Activated naive CD8-positive, alpha-beta T cell treated with anti-CD3 and anti-CD28 coated beads, Interleukin-2, amount 50 U/mL, for 24 hours (primary cell): ENCODE data around the gene CCL19.

Experiments used
- ATAC-seq: fragments of 150-1000 bp; cut with Tn5 transposase; one replicate; pipeline ENCODE4 v1.10.0; 2021
- DNase-seq: peaks from one replicate; pipeline ENCODE4 v3.0.0; 2021
- H3K27ac Mint-ChIP-seq: one replicate; pipeline ENCODE4 v1.8.0; 2021; ENCODE audit warnings: mild to moderate bottlenecking, mixed read lengths
- H3K27me3 Mint-ChIP-seq: one replicate; pipeline ENCODE4 v1.8.0; 2021; ENCODE audit warnings: mixed read lengths
- H3K36me3 Mint-ChIP-seq: one replicate; pipeline ENCODE4 v1.8.0; 2021; ENCODE audit warnings: low read depth, mixed read lengths
- H3K4me1 Mint-ChIP-seq: one replicate; pipeline ENCODE4 v1.8.0; 2021; ENCODE audit warnings: mixed read lengths
- H3K4me3 Mint-ChIP-seq: one replicate; pipeline ENCODE4 v1.8.0; 2021; ENCODE audit warnings: mild to moderate bottlenecking, moderate library complexity, mixed read lengths
- H3K9me3 Mint-ChIP-seq: one replicate; pipeline ENCODE4 v1.8.0; 2021; ENCODE audit warnings: mixed read lengths

CCL19 gene

DNA sequence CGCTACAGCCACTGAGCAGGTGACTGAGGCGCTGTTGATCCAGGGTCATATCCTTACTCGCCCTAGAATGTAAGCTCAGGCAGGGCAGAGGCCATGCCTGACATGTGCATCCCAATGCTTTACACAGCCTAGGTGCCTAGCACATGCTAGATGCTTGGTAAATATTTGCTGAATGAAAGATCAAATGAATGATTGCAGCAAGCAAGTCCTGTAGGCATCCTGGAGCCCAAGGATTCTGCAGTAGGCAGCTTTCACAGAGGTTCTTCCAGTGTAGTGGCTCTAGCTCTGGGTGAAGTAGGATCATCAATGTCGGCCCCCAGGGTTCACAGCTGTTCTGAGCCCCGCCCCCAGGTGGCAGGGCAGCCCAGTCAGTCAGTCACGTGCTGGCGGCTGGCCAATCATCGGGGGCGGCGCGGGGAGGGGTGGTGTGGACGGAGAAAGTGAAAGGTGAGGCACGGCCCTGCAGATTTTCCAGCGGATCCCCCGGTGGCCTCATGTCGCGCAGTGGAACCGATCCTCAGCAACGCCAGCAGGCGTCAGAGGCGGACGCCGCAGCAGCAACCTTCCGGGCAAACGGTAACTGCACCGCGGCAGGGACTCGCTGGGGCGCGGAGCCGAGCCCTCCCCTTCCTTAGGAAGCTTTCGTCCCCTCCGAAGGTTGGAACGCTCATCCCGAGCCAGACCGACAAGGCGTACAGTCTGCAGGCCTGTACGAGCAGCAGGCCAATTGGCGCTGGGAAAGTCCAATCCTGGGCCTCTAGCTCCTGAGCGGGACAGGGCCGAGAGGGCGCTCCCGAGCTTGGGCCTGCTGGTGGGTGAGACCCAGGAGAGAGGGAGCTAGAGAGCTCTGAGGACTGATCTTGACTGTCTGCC lies 44.6 kb downstream of the CCL19 start, which contains the start of gene GALT:
Gene GALT (plus strand): TSS at position 465 of the 873 bp plus-strand sequence. CDS start 30 bp downstream, at position 495.
- no peaks in the 10 kb centered on the region for H3K9me3 Mint-ChIP-seq
- DNase-seq (peak; percentile 99), ATAC-seq (peak; percentile 82)
- no peaks in the 10 kb centered on the region for H3K27me3 Mint-ChIP-seq
- peak within 1 kb of the TSS; percentile 89 for H3K27ac Mint-ChIP-seq
- H3K36me3 Mint-ChIP-seq: peaks cover 17% of the 10 kb centered on the region
- H3K4me3 Mint-ChIP-seq: peak within 1 kb of the TSS; percentile 86
- H3K4me1 Mint-ChIP-seq: peaks cover 26% of the 10 kb centered on the region

DNA sequence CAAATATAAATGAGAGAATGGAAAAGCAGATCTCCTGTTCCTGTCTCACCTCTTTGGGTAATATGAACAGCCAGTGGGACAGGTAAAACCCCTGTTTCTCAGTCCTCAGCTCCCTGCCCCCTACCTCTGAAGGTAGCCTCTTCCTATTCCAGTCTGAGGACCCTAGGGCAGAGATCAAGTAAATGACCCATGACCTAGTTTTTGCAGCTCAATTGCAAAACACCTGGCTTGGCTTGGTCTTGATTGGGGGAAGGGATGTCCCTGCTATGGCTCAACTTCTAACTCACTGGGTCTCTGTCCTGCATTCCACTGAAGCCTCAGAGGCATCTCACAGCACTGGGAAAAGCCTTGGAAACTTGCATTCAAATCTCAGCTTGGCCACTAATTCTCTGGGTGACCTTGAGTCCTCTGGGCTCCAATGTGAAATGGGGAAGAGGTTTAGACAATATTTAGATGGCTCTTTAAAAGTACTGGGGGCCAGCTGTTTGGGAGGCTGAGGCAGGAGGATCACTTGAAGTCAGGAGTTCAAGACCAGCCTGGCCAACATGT lies 46.2 kb downstream of the CCL19 start:
- no peak overlapping the region for H3K4me3 Mint-ChIP-seq
- peaks cover 28% of the 10 kb centered on the region for H3K4me1 Mint-ChIP-seq
- no peak overlapping the region for H3K27ac Mint-ChIP-seq
- no peak for ATAC-seq
- peaks cover 17% of the 10 kb centered on the region for H3K36me3 Mint-ChIP-seq
- H3K9me3 Mint-ChIP-seq: no peaks in the 10 kb centered on the region
- no peak for DNase-seq
- H3K27me3 Mint-ChIP-seq: no peaks in the 10 kb centered on the region

DNA sequence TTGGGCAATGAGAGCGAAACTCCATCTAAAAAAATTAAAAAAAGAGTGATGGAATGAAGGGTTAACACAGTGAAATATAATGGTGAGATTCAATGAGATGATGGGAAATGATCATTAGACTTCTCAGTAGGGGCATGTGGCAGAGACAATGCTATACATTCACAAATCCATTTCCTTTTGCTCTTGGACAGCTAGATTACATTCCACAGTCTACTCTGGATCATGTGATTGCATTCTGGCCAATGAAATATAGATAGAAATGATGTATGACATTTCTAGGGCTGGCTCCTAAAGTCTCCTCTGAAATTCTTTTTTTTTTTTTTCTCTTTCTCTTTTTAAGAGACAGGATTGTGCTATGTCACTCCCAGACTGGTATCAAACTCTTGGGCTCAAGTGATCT lies 48.4 kb downstream of the CCL19 start:
- Mint-ChIP-seq H3K36me3 (peaks cover under 1% of the 10 kb centered on the region), H3K27ac (no peak overlapping the region)

More for the DNA sequence above, 48.4 kb downstream of the CCL19 start:
- Mint-ChIP-seq H3K4me3 (no peak overlapping the region), H3K27me3 (no peaks in the 10 kb centered on the region), H3K9me3 (no peaks in the 10 kb centered on the region), H3K4me1 (peaks cover 30% of the 10 kb centered on the region)
- DNase-seq (no peak), ATAC-seq (no peak)
